Mucosa of stomach (tissue), 1 donor: ENCODE results near the gene DYNLT2.
"Not testable (repeated sequence)": the region's sequence is repeated elsewhere in the genome, so short reads cannot be mapped to it uniquely, and the experiment has no call there.

Experiments
- H3K27me3 ChIP-seq: one replicate; pipeline ENCODE4 v1.7.0; 2013; ENCODE audit warnings: mild to moderate bottlenecking, low read length; ENCODE audit not compliant: control insufficient read depth, insufficient read depth
- H3K36me3 ChIP-seq: one replicate; pipeline ENCODE4 v1.7.0; 2013; ENCODE audit warnings: low read length; ENCODE audit not compliant: control insufficient read depth, insufficient read depth
- H3K4me1 ChIP-seq: one replicate; pipeline ENCODE4 v1.7.0; 2013; ENCODE audit warnings: mild to moderate bottlenecking, low read length; ENCODE audit not compliant: control insufficient read depth, insufficient read depth
- H3K4me3 ChIP-seq: one replicate; pipeline ENCODE4 v1.7.0; 2013; ENCODE audit warnings: low read length
- H3K9ac ChIP-seq: one replicate; pipeline ENCODE4 v1.7.0; 2013; ENCODE audit warnings: mild to moderate bottlenecking, low read length, moderate library complexity
- H3K9me3 ChIP-seq: one replicate; pipeline ENCODE4 v1.7.0; 2013; ENCODE audit warnings: mild to moderate bottlenecking, low read length, moderate library complexity; ENCODE audit not compliant: control insufficient read depth
- donor health status: Pancreatic carcinoma.

The DYNLT2 gene

DNA sequence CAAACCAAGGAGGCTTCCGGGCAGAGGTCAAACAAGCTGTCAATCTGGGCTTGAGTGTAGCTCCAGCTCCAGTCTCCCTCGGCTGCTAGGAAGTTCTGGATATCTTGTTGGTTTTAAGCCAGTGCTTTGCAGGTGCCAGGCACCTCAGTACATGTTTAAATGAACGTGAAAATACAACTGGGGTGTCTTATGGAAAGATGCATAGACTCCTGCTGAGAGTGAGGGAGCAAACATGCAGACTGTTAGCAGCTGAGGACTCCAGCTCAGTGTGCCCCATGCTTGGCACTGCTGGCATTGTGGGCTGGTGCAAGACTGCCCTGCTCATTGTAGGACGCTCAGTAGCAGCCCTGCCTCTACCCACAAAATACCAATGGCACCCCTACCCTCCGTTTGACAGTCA lies 28.5 kb upstream of the DYNLT2 start:
- H3K9ac ChIP-seq = no peak overlapping the region
- H3K36me3 ChIP-seq = no peaks in the 10 kb centered on the region
- no peak overlapping the region for H3K4me3 ChIP-seq
- H3K4me1 ChIP-seq = no peaks in the 10 kb centered on the region
- no peaks in the 10 kb centered on the region for H3K27me3 ChIP-seq
- H3K9me3 ChIP-seq = no peaks in the 10 kb centered on the region

- H3K9ac ChIP-seq = no peak overlapping the region
- no peaks in the 10 kb centered on the region for H3K9me3 ChIP-seq
- H3K36me3 ChIP-seq = no peaks in the 10 kb centered on the region
- H3K4me3 ChIP-seq = no peak overlapping the region
- no peaks in the 10 kb centered on the region for H3K27me3 ChIP-seq
- no peaks in the 10 kb centered on the region for H3K4me1 ChIP-seq
Observed at GRCh38 chr6:169779092-169779815, 27.9 kb upstream of the DYNLT2 start.

- Histone ChIP-seq H3K36me3 (no peaks in the 10 kb centered on the region), H3K4me3 (no peak overlapping the region), H3K9ac (no peak overlapping the region), H3K9me3 (no peaks in the 10 kb centered on the region), H3K4me1 (no peaks in the 10 kb centered on the region), H3K27me3 (no peaks in the 10 kb centered on the region)
Observed at GRCh38 chr6:169778646-169779045, 27.3 kb upstream of the DYNLT2 start.

GRCh38 chr6:169777896-169778295 lies 26.5 kb upstream of the DYNLT2 start:
- H3K4me1 ChIP-seq = no peaks in the 10 kb centered on the region
- no peaks in the 10 kb centered on the region for H3K27me3 ChIP-seq
- H3K9me3 ChIP-seq = no peaks in the 10 kb centered on the region
- H3K9ac ChIP-seq = no peak overlapping the region
- H3K4me3 ChIP-seq = no peak overlapping the region
- no peaks in the 10 kb centered on the region for H3K36me3 ChIP-seq

- Histone ChIP-seq H3K9me3 (no peaks in the 10 kb centered on the region), H3K9ac (no peak overlapping the region), H3K4me1 (no peaks in the 10 kb centered on the region), H3K36me3 (no peaks in the 10 kb centered on the region), H3K4me3 (no peak overlapping the region), H3K27me3 (no peaks in the 10 kb centered on the region)
Observed at GRCh38 chr6:169776379-169776778, 25.0 kb upstream of the DYNLT2 start.

GRCh38 chr6:169775321-169775720 lies 23.9 kb upstream of the DYNLT2 start:
- Histone ChIP-seq H3K9ac (no peak overlapping the region), H3K36me3 (no peaks in the 10 kb centered on the region), H3K9me3 (no peaks in the 10 kb centered on the region), H3K27me3 (no peaks in the 10 kb centered on the region), H3K4me3 (no peak overlapping the region), H3K4me1 (no peaks in the 10 kb centered on the region)

DNA sequence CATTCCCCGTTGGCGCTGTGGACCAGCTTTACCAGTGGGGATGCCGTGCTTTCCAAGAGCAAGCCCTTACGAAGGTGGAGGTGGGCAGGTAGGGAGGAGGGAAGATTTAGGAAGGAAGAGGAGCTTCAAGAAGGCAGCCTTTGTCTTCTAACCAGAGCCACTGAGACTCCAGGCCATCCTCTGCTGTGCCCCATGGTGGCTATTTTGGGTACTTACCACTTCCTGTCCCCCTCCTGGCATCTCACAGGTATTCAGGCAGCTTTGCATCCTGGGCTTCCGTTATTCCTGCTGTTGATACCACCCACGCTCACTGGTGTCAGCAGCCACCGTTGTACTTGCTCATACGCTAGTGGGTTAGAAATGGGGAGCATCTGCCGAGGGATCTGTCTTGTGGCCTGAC lies 23.0 kb upstream of the DYNLT2 start:
- Histone ChIP-seq H3K9me3 (no peaks in the 10 kb centered on the region), H3K4me3 (no peak overlapping the region), H3K4me1 (no peaks in the 10 kb centered on the region), H3K9ac (no peak overlapping the region), H3K27me3 (no peaks in the 10 kb centered on the region), H3K36me3 (no peaks in the 10 kb centered on the region)

- Histone ChIP-seq H3K9ac (no peak overlapping the region), H3K36me3 (no peaks in the 10 kb centered on the region), H3K9me3 (no peaks in the 10 kb centered on the region), H3K4me1 (no peaks in the 10 kb centered on the region), H3K27me3 (no peaks in the 10 kb centered on the region), H3K4me3 (no peak overlapping the region)
Observed at GRCh38 chr6:169766921-169767736, 15.8 kb upstream of the DYNLT2 start.

DNA sequence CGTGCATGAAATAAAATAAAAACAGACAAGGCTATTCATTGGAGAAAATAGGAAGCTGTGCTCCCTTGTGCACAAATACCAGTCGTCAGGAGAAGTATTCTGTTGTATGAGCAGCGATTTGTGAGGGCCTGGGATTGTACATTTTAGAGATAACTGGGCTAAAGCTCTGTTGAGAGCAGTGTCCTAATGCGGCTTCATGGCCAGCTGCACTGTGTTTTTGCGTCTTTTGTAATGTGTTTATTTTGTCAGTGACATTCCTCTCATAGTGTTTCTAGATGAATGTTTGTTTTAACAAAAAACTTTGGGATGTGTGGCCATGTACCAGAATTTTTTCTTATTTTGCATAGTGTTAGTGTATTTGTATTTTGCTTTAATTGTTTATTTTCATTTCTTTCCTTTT lies 14.9 kb upstream of the DYNLT2 start:
- no peak overlapping the region for H3K9ac ChIP-seq
- no peaks in the 10 kb centered on the region for H3K36me3 ChIP-seq

GRCh38 chr6:169765789-169766188 lies 14.4 kb upstream of the DYNLT2 start:
- not testable (repeated sequence) for H3K9me3 ChIP-seq, H3K4me3 ChIP-seq, H3K4me1 ChIP-seq, H3K9ac ChIP-seq, H3K27me3 ChIP-seq, H3K36me3 ChIP-seq

More for the DNA sequence above, 14.9 kb upstream of the DYNLT2 start:
- Histone ChIP-seq H3K4me1 (no peaks in the 10 kb centered on the region), H3K27me3 (no peaks in the 10 kb centered on the region), H3K4me3 (no peak overlapping the region), H3K9me3 (no peaks in the 10 kb centered on the region)

DNA sequence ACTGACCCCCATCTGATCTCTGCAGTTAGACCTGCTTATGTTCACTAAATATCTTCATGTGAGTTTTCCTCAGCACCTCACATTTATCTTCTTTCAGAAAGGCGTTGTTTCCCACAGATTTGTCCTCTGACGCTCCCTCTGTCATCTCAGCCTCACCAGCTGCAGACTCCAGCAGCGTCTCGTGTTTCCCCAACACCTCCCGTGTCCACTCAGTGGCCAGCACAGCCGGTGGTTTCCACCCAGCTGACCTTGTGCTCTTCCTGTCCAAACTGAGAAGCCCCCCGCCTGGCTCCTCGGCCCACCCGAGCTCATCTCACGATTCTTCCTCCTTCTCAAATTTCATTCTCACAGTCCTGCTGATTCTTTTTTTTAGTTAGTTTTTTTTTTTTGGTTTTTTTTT lies 12.5 kb upstream of the DYNLT2 start:
- no peaks in the 10 kb centered on the region for H3K36me3 ChIP-seq
- no peak overlapping the region for H3K4me3 ChIP-seq
- no peaks in the 10 kb centered on the region for H3K9me3 ChIP-seq
- no peak overlapping the region for H3K9ac ChIP-seq
- no peaks in the 10 kb centered on the region for H3K4me1 ChIP-seq
- H3K27me3 ChIP-seq = no peaks in the 10 kb centered on the region

- H3K27me3 ChIP-seq = no peaks in the 10 kb centered on the region
- no peaks in the 10 kb centered on the region for H3K36me3 ChIP-seq
Observed at GRCh38 chr6:169763308-169763707, 11.9 kb upstream of the DYNLT2 start.

More at GRCh38 chr6:169763308-169763707, 11.9 kb upstream of the DYNLT2 start:
- Histone ChIP-seq H3K9ac (no peak overlapping the region), H3K9me3 (no peaks in the 10 kb centered on the region), H3K4me3 (no peak overlapping the region), H3K4me1 (no peaks in the 10 kb centered on the region)
